GM12865 (cell line): ENCODE measurements around the gene PLOD1.
A peak's percentile ranks its signal among the peaks of the same experiment; 100 is the strongest.

Source experiments
- DNase-seq: peaks from one replicate; pipeline ENCODE4 v3.0.0; 2010; ENCODE audit warnings: low read depth
- H3K4me3 ChIP-seq: 2 replicates; pipeline ENCODE4 v1.5.1; 2011; ENCODE audit warnings: mild to moderate bottlenecking, low read depth, low read length, control low read depth
- TF ChIP-seq, protein P1 (sequence below): IDR thresholded peaks from 2 replicates; pipeline ENCODE4 v1.5.1; 2011; ENCODE audit warnings: low read length, control low read depth, low read depth, inconsistent platforms; ENCODE audit not compliant: insufficient read depth; ENCODE audit errors: missing control alignments

PLOD1 gene

DNA sequence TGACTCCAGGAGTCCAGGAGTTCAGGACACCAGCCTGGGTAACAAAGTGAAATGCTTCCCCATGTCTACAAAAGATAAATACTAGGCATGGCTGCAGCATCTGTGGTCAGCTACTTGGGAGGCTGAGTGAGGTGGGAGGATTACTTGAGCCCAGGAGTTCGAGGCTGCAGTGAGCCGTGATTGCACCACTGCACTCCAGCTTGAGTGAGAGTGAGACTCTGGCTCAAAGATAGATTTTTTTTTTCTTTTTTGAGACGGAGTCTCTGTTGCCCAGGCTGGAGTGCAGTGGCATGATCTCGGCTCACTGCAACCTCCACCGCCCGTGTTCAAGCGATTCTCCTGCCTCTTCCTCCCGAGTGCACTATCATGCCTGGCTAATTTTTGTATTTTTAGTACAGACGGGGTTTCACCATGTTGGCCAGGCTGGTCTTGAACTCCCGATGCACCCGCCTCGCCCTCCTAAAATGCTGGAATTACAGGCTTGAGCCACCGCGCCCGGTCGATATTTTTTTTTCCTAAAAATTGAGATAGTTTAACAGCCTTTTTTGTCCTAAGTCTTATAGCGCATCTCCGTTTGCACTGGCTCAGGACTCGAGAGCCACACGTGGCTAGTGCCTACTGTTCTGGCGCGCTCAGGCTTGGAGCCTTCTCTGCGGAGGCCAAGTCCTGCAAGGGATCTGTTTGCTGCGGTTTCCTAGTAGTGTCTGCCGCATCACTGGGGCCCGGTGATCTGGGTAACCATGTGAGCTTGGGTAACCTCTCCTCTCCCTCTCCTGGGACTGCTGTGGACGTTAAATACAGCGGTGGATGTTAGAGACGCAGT lies 44.7 kb downstream of the PLOD1 start:
- no peak for DNase-seq
- TF ChIP-seq, protein P1, sequence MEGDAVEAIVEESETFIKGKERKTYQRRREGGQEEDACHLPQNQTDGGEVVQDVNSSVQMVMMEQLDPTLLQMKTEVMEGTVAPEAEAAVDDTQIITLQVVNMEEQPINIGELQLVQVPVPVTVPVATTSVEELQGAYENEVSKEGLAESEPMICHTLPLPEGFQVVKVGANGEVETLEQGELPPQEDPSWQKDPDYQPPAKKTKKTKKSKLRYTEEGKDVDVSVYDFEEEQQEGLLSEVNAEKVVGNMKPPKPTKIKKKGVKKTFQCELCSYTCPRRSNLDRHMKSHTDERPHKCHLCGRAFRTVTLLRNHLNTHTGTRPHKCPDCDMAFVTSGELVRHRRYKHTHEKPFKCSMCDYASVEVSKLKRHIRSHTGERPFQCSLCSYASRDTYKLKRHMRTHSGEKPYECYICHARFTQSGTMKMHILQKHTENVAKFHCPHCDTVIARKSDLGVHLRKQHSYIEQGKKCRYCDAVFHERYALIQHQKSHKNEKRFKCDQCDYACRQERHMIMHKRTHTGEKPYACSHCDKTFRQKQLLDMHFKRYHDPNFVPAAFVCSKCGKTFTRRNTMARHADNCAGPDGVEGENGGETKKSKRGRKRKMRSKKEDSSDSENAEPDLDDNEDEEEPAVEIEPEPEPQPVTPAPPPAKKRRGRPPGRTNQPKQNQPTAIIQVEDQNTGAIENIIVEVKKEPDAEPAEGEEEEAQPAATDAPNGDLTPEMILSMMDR = no peak
- peak overlapping the region; percentile 89 for H3K4me3 ChIP-seq

DNA sequence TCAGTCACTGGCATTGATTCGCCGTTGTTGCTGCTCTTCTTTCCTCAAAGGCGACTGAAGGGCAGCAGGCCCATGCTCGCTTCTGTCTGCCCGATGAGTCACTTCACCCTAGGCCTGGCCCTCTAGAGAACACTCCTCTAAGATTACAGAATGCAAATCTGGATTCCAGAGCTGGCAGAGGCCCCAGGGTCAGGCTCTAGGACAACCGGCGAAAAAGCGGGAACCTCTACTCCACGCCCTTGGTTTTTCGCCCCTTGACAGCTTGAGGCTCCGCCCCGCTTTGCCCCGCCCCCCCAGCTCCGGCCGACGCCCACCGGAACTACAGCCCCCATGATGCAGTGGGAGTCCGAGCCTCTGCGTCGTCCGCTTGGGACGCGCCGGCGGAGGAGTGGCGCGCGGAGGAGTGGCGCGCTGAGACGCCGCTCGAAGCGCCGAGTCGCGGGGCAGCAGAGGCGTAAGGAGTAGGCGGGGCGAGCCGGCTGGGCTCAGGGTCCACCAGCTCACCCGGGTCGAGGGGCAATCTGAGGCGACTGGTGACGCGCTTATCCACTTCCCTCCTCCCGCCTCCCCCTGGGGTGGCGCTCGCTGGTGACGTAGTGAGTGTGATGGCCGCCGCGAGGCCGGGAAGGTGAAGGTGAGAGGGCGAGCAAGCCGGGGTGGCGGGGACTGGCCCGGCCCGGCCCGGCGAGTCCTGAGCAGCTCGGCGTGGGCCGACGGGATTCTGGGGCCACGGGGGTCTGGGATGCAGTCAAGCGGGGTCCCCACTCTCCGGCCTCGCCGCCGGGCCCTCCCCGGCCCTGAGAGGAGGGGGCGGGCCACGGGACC lies 45.5 kb downstream of the PLOD1 start, which contains the start of gene MFN2:
MFN2 (plus strand) TSS at position 594 of the 825 bp plus-strand sequence. CDS start 8,725 bp downstream, outside the sequence.
- TF ChIP-seq, protein P1 = no peak
- H3K4me3 ChIP-seq = peak within 1 kb of the TSS; percentile 89
- DNase-seq = peak; percentile 98

DNA sequence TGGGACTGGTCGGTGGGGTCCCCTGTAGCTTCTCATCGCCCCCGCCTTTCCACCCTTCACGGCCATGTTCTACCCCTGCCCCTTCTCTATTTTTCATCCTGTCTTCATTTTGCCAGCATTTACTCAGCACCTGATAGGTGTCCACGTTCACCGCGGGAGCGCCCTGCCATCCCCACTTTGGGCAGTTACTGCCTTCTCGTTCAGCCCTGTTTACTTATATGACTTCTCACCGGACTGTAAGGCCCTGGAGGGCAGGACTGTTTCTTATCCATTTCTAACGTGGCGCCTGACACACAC lies 46.1 kb downstream of the PLOD1 start:
- TF ChIP-seq, protein P1 = no peak
- no peak for DNase-seq
- peak overlapping the region; percentile 89 for H3K4me3 ChIP-seq

DNA sequence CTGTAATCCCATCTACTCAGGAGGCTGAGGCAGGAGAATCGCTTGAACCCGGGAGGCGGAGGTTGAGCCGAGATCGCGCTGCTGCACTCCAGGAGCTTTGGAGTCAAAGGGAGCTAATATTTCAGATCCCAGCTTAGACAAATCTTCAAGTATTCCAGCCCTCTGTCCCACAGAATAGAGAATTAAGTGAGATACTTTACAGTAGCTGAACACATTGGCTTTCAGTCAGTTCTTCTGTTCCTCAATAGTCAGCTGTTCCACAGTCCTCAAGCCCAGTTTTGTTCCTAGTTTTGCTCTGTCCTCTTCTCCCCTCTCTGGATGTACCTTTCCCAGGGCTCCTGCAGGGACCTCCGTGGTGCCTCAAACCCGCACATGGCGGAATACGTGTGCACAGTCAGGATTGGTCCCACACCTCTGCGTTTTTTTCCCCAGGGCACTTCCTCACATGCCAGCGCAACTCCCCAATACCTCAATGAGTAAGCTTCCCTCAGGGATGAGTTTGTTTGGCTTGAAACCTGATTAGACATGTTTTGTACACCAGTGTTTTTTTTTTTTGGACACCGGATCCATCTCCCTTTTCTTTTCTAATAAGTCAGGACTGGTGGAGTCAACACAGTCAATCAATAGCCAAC lies 47.0 kb downstream of the PLOD1 start:
- no peak for DNase-seq
- TF ChIP-seq, protein P1 = no peak
- H3K4me3 ChIP-seq = peak overlapping the region; percentile 89

DNA sequence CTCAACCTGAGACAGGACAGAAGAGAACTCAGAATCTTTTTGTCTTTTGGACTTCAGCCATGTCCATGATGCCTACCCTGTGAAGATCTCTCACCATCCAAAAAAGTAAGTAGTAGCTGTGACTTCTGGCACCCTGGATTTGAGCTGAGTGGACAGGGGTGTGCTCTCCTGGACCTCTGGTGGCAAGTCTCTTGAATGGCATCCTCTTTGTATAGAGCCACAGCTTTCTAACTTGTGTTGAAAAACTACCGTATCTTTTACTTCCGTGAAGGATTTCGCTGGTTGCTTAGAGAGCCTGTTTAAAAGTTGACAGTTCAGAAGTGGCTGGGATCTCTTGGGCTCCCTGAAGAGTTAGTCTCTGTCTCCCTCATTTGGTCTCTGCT lies 47.5 kb downstream of the PLOD1 start:
- TF ChIP-seq, protein P1 = peak; percentile 27
- peak; percentile 46 for DNase-seq
- no peak overlapping the region for H3K4me3 ChIP-seq

DNA sequence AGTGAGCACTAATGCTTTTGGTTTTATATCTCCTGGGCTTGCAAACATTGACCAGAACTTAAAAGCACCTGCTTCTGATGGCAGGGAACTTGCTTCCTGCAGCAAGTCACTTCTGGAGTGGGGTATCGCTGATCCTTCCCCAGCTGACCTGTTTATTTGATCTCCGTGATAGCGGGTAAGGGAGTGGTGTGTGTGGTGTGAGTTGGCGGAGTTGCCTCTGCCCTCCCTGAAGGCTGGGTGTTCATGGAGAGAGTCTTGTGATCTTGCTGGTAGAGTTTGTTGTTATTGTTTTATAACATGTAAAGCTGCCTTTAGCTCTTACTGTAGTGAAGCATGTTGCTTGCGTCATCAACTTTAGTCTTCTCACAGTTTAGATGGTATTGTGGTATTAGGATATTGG lies 49.6 kb downstream of the PLOD1 start:
- DNase-seq = no peak
- no peak overlapping the region for H3K4me3 ChIP-seq
- TF ChIP-seq, protein P1 = no peak
